Measurements from ENCODE around the gene MARVELD2. TPM values are rescaled to one million over a fixed set of nuclear protein-coding genes. Genes with fewer than 3 reads are reported as not detected.

The MARVELD2 gene
- total and polyA plus RNA-seq, 2 of the 13 experiments (the other 11 are each of a cell fraction or from before 2014, with no cell fraction given): 11.1 to 15.4 TPM

GRCh38 chr5:69444127-69444754 is 29.3 kb downstream of the MARVELD2 start (continued):
- TF ChIP-seq NCOR1 (IDR thresholded peaks at IDR 0.05; ENCODE audit: borderline replicate concordance, low read length) (peak; percentile 86), RERE (CRISPR knock-in tag; IDR thresholded peaks at IDR 0.05; ENCODE audit: low read depth) (no peak), PHF5A (CRISPR knock-in tag; IDR thresholded peaks at IDR 0.05; ENCODE audit: low read depth, unreplicated experiment) (peak; percentile 78), HES4 (CRISPR knock-in tag; IDR thresholded peaks at IDR 0.05; ENCODE audit: borderline replicate concordance) (no peak), ZNF407 (CRISPR knock-in tag; IDR thresholded peaks at IDR 0.05; ENCODE audit: not compliant biosample characterization) (no peak), NFAT5 (CRISPR knock-in tag; IDR thresholded peaks at IDR 0.05) (no peak), NFIC (IDR thresholded peaks at IDR 0.05; ENCODE audit: low read length) (peak; percentile 80; the same call in 1 of the 2 replicates)

All from HepG2 (cell line).